K562 (cell line): ENCODE measurements around the gene CACYBP. TPM values are rescaled to one million over a fixed set of nuclear protein-coding genes. Genes with fewer than 3 reads are reported as not detected.

Experiments
- ATAC-seq: fragments of 200-7000 bp; cut with Tn5 transposase; 3 replicates; pipeline ENCODE4 v1.9.1; 2020; ENCODE audit warnings: moderate library complexity
- BruUV-seq: library from RNA; stranded (reverse); fragments of 400-500 nt; replicated peaks from 2 replicates; lab custom pipeline; 2021; lab: Mats Ljungman, UMichigan
- CTCF ChIA-PET: fragments of 300-600 bp; formaldehyde crosslinking; extraction: SDS; loops from one replicate; lab custom pipeline; 2021; ENCODE audit warnings: low intra/inter-chr PET ratio; lab: Yijun Ruan, JAX
- POLR2A ChIA-PET: fragments of 300-600, 350-650 bp; sonication (Branson Sonifier 250); formaldehyde crosslinking; extraction: SDS; loops from one replicate; lab custom pipeline; 2021; ENCODE audit warnings: antibody characterized with exemption, inconsistent platforms; lab: Yijun Ruan, JAX
- DNase-seq, 4 experiments: peaks; one replicate each; pipeline versions ENCODE4 v3.0.0 to v3.0.0-alpha.2; 2011 to 2018; ENCODE audit warnings: low spot score in 3 of 4, mixed read lengths in 3 of 4; ENCODE audit errors: extremely low read depth in 1 of 4
- FAIRE-seq: peaks from 2 replicates; lab custom pipeline; 2011; peaks lifted over from hg19 to GRCh38; lab: Jason Lieb, UNC
- H2AFZ ChIP-seq: 2 replicates; pipeline ENCODE4 v1.6.0; 2011; ENCODE audit warnings: low read depth, low read length, control low read depth, inconsistent platforms
- H3K27ac ChIP-seq: fragments of 200-600 bp; 3 replicates; pipeline ENCODE4 v1.8.0; 2011; ENCODE audit warnings: low read depth, mild to moderate bottlenecking, control low read depth, inconsistent platforms, low read length, moderate library complexity, mixed read lengths; ENCODE audit errors: extremely low read depth
- H3K27me3 ChIP-seq, 2 experiments: fragments of 300-600 bp in 1 of 2; 2 replicates in 1 of 2; 3 replicates in 1 of 2; pipeline versions ENCODE4 v1.6.0 to v1.8.0; 2011; ENCODE audit warnings: inconsistent platforms in 2 of 2, low read length in 2 of 2, mild to moderate bottlenecking in 1 of 2, mixed read lengths in 1 of 2, moderate library complexity in 1 of 2; ENCODE audit not compliant: control insufficient read depth in 2 of 2, insufficient read depth in 2 of 2
- H3K36me3 ChIP-seq: fragments of 300-600 bp; 3 replicates; pipeline ENCODE4 v1.8.0; 2011; ENCODE audit warnings: mild to moderate bottlenecking, low read length, inconsistent platforms; ENCODE audit not compliant: control insufficient read depth, insufficient read depth
- H3K4me1 ChIP-seq, 2 experiments: fragments of 200-600 bp in 1 of 2; replicated peaks in 1 of 2; 2 replicates in 1 of 2; 3 replicates in 1 of 2; pipeline versions ENCODE4 v1.5.1 to v1.8.0; 2011; ENCODE audit warnings: inconsistent platforms in 2 of 2, low read length in 2 of 2, mild to moderate bottlenecking in 1 of 2, mixed read lengths in 1 of 2, moderate library complexity in 1 of 2; ENCODE audit not compliant: control insufficient read depth in 2 of 2, insufficient read depth in 2 of 2
- H3K4me2 ChIP-seq: 2 replicates; pipeline ENCODE4 v1.6.1; 2011; ENCODE audit warnings: low read length, control low read depth, inconsistent platforms, mixed read lengths; ENCODE audit not compliant: insufficient read depth
- H3K4me3 ChIP-seq: fragments of 200-600 bp; sonication (generic), shearing (Covaris generic); 2 replicates; pipeline ENCODE4 v1.5.1; 2016; ENCODE audit warnings: control low read depth, inconsistent platforms
- H3K79me2 ChIP-seq: fragments of 200-600 bp; 3 replicates; pipeline ENCODE4 v1.8.0; 2011; ENCODE audit warnings: low read length, inconsistent platforms; ENCODE audit not compliant: control insufficient read depth, insufficient read depth
- H3K9ac ChIP-seq, 2 experiments: 2 replicates each; pipeline versions ENCODE4 v1.6.0 to v1.6.1; 2011; ENCODE audit warnings: low read depth in 2 of 2, low read length in 2 of 2, control low read depth in 1 of 2, inconsistent platforms in 1 of 2, mild to moderate bottlenecking in 1 of 2, mixed read lengths in 1 of 2; ENCODE audit not compliant: insufficient read depth in 1 of 2
- H3K9me1 ChIP-seq: one replicate; pipeline ENCODE4 v1.6.0; 2011; ENCODE audit warnings: inconsistent platforms, mild to moderate bottlenecking, low read length, moderate library complexity; ENCODE audit not compliant: control insufficient read depth, insufficient read depth
- H3K9me3 ChIP-seq: replicated peaks from 2 replicates; pipeline ENCODE4 v1.5.1; 2011; ENCODE audit warnings: low read depth, low read length, inconsistent platforms; ENCODE audit not compliant: control insufficient read depth, insufficient read depth
- H4K20me1 ChIP-seq: replicated peaks from 2 replicates; pipeline ENCODE4 v1.6.1; 2011; ENCODE audit warnings: low read length, inconsistent platforms, mixed read lengths; ENCODE audit not compliant: control insufficient read depth, insufficient read depth
- ETV6 ChIP-seq, 3 experiments: fragments of 150-350 bp in 1 of 3; sonication (generic) in 1 of 3; formaldehyde crosslinking in 1 of 3; IDR thresholded peaks; 2 replicates each; pipeline versions ENCODE4 v1.6.1 to v1.8.0; 2014 to 2022; ENCODE audit warnings: borderline replicate concordance in 2 of 3, low read depth in 2 of 3, antibody characterized with exemption in 1 of 3, low read length in 1 of 3, mild to moderate bottlenecking in 1 of 3, missing genetic modification reagents in 1 of 3
- NFIC ChIP-seq: fragments of 450-650 bp; IDR thresholded peaks from 2 replicates; pipeline ENCODE4 v1.6.1; 2017; ENCODE audit warnings: mild to moderate bottlenecking, inconsistent platforms
- NFYB ChIP-seq: IDR thresholded peaks from 2 replicates; pipeline ENCODE4 v1.6.1; 2011; ENCODE audit warnings: mild to moderate bottlenecking, moderate library complexity; ENCODE audit not compliant: insufficient read length; ENCODE audit errors: extremely low read depth
- RBBP5 ChIP-seq: fragments of 200-600 bp; sonication (generic); IDR thresholded peaks from 2 replicates; pipeline ENCODE4 v1.6.1; 2012; ENCODE audit warnings: borderline replicate concordance, mild to moderate bottlenecking, low read length, control low read depth, inconsistent platforms; ENCODE audit not compliant: insufficient read depth, poor library complexity, severe bottlenecking
- ZFPM2 ChIP-seq: fragments of 250-450 bp; sonication (Bioruptor Pico); IDR thresholded peaks from 2 replicates; pipeline ENCODE4 v1.5.1; 2022; ENCODE audit warnings: mild to moderate bottlenecking
- ZNF785 ChIP-seq: fragments of 250-450 bp; sonication (Bioruptor Pico); IDR thresholded peaks from 2 replicates; pipeline ENCODE4 v1.4.0; 2020; ENCODE audit warnings: mild to moderate bottlenecking
- WGBS: fragments of 100-300 bp; shearing (Covaris generic); methylation state at CpG from one replicate; pipeline ENCODE4 v1.1.6; 2016; ENCODE audit warnings: low coverage, mixed read lengths; ENCODE audit not compliant: insufficient coverage; ENCODE audit errors: missing lambda C conversion rate; 5-methylcytosine and 5-hydroxymethylcytosine counted together
- in situ Hi-C: fragments of 300-500 bp; cut with MboI; formaldehyde crosslinking; loops from 4 replicates; pipeline ENCODE4 v1.15.0; 2018; ENCODE audit warnings: inconsistent platforms, mixed read lengths
- intact Hi-C: fragments of 100-400 bp; cut with micrococcal nuclease; formaldehyde crosslinking; loops from 2 replicates; pipeline ENCODE4 v1.14.2; 2022
- polyA plus RNA-seq, 8 experiments: library from polyadenylated mRNA; depleted of rRNA in 4 of 8; stranded (reverse) in 5 of 8; unstranded in 3 of 8; fragments of >200 nt; fragmentation: Nextera tagmentation in 2 of 8; fragmentation: Illumina TruSeq in 1 of 8; extraction: Ambion mirVana in 2 of 8; extraction: Trizol in 1 of 8; gene quantifications; 2 replicates each; pipeline versions ENCODE4 v1.2.1 to v1.2.3, GENCODE V29; 2011 to 2014; ENCODE audit warnings: inconsistent platforms in 1 of 8, missing spikeins in 1 of 8
- total RNA-seq, 7 experiments: library from RNA; depleted of rRNA in 6 of 7; stranded (reverse); fragments of >200 nt in 6 of 7; fragmentation: Illumina TruSeq in 2 of 7; extraction: Trizol in 2 of 7; gene quantifications; 2 replicates each; pipeline versions ENCODE4 v1.2.1 to v1.2.3, GENCODE V29; 2011 to 2021; ENCODE audit warnings: low replicate concordance in 1 of 7

Gene CACYBP
- total and polyA plus RNA-seq, 9 of the 15 experiments (the other 6 are each of a cell fraction or from before 2014, with no cell fraction given) = 147 to 1,576 (median 488) TPM

DNA sequence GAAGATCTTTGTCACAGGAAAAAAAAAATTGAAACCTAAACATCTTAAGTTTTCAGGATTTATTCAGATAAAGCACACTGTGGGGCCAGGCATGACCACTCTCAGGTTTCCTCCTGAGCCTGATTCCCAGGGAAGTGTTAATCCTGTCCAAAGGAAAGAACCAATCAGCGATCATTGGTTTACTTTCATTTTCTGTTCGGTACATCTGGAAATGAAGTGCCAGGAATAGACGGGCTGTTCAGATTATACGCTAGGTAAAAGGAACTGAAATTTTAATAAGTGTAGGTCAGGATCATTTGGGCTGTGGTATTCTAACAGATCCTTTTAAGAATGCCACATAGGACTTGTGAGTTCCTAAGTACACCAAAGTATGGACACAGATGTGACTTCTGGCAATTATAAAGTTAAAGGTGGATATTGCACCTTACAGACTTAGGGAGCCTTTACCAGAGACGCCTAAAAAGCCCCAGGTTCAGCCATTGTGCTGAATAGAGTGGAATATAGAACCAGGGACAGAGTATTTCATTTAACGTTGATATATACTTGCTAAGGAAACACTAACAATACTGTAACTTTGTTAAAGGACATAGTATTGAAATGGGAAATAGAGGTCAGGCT lies 9.3 kb upstream of the CACYBP start:
- CTCF ChIA-PET = no interaction called here
- DNase-seq (peak in 1 of 4 experiments; percentile 24), FAIRE-seq (no peak), ATAC-seq (peak; percentile 40)
- Histone ChIP-seq H3K4me1 (no peaks in the 10 kb centered on the region), H4K20me1 (no peaks in the 10 kb centered on the region), H3K27me3 (no peaks in the 10 kb centered on the region), H3K4me3 (no peak overlapping the region), H3K36me3 (peaks cover 8% of the 10 kb centered on the region; the same call in 1 of the 3 replicates), H3K9me1 (no peaks in the 10 kb centered on the region), H3K4me2 (peak overlapping the region; percentile 40; the same call in 1 of the 2 replicates), H3K79me2 (no peaks in the 10 kb centered on the region), H3K9ac (peak overlapping the region in 1 of 2 experiments; percentile 38; a peak in 1 of 4 replicates), H3K9me3 (no peaks in the 10 kb centered on the region), H2AFZ (no peak overlapping the region; the same call in 1 of the 2 replicates), H3K27ac (peak overlapping the region; percentile 22; the same call in 2 of the 3 replicates)
- WGBS = 67% methylated on average over 6 of the region's 6 CpGs
- no peak for TF ChIP-seq RBBP5
- peak; percentile 44 for TF ChIP-seq NFYB
- intact Hi-C loops (no loop called here), in situ Hi-C loops (loop anchor here (25.0 kb wide), 1 partner anchor 728 kb away; no protein-coding TSS in a partner anchor)
- POLR2A ChIA-PET = interaction anchor here (0.7 to 3.5 kb wide), 4 partner anchors 9 to 33 kb away, joined by 3 to 22 read pairs (median 4); partner anchors contain the start of genes CACYBP and MRPS14
- BruUV-seq = no TSS peak

DNA sequence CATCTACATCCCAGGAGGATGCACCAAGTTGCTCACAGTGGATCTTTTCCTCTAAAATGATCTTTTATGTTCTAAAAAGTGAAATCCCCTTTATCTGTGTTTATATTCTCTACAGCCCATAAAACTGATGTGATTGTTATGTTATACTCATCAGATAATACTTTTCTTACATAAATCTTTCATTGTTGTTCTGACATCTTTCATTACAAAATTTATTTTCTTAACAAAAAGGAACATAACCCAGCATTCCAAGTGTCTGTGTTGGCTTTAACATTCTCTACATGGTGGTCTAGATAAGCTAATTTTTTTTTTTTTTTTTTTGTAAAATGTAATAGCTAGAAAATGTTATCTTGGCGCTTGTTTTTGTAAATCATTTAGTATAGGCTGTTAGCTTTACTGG lies 8.3 kb upstream of the CACYBP start:
- Histone ChIP-seq H4K20me1 (no peaks in the 10 kb centered on the region), H3K9me3 (no peaks in the 10 kb centered on the region), H3K36me3 (peaks cover 11% of the 10 kb centered on the region; the same call in 1 of the 3 replicates), H3K4me3 (no peak overlapping the region), H3K9me1 (no peaks in the 10 kb centered on the region), H3K27ac (no peak overlapping the region), H3K27me3 (no peaks in the 10 kb centered on the region), H3K4me2 (no peak overlapping the region), H3K79me2 (no peaks in the 10 kb centered on the region), H3K4me1 (peaks cover 0 to 3% of the 10 kb centered on the region in 2 experiments; a peak in 2 of 5 replicates), H3K9ac (no peak overlapping the region)
- CTCF ChIA-PET = no interaction called here
- WGBS = 38% methylated on average over 1 of the region's 1 CpG
- DNase-seq = no peak
- no peak for FAIRE-seq
- no peak for ATAC-seq
- intact Hi-C loops = no loop called here
- in situ Hi-C loops = loop anchor here (25.0 kb wide), 1 partner anchor 729 kb away; no protein-coding TSS in a partner anchor
- BruUV-seq = no TSS peak
- POLR2A ChIA-PET = interaction anchor here (0.6 to 3.5 kb wide), 3 partner anchors 8 to 20 kb away, joined by 3 to 22 read pairs (median 4); partner anchors contain the start of gene CACYBP
- TF ChIP-seq NFIC (no peak), ZFPM2 (CRISPR knock-in tag) (no peak), ETV6 (IDR thresholded peaks at IDR 0.05; ENCODE audit: borderline replicate concordance in 1 of 2, low read depth in 2 of 2, low read length in 1 of 2) (no peak), ETV6 (CRISPR knock-in tag; IDR thresholded peaks at IDR 0.05; ENCODE audit: borderline replicate concordance) (no peak), ZNF785 (CRISPR knock-in tag) (no peak)
- TF ChIP-seq, all 486 proteins: peak for 0
- H2AFZ ChIP-seq = no peak overlapping the region
